Prostate gland (tissue), 2 donors: Measurements from ENCODE around the gene SERTAD4.

Experiments used
- POLR2A ChIP-seq: fragments of 450-650 bp; IDR thresholded peaks from one replicate; pipeline ENCODE4 v1.6.1; 2016; ENCODE audit warnings: antibody characterized with exemption, mild to moderate bottlenecking
- TF ChIP-seq, protein P1 (sequence below), 4 experiments: fragments of 200-600 bp in 2 of 4; fragments of 450-650 bp in 2 of 4; sonication (generic) in 2 of 4; IDR thresholded peaks; 1 replicate in 3 of 4; 2 replicates in 1 of 4; pipeline ENCODE4 v1.5.1; 2016 to 2019; ENCODE audit warnings: antibody characterized with exemption in 4 of 4, mild to moderate bottlenecking in 2 of 4, moderate library complexity in 2 of 4

DNA sequence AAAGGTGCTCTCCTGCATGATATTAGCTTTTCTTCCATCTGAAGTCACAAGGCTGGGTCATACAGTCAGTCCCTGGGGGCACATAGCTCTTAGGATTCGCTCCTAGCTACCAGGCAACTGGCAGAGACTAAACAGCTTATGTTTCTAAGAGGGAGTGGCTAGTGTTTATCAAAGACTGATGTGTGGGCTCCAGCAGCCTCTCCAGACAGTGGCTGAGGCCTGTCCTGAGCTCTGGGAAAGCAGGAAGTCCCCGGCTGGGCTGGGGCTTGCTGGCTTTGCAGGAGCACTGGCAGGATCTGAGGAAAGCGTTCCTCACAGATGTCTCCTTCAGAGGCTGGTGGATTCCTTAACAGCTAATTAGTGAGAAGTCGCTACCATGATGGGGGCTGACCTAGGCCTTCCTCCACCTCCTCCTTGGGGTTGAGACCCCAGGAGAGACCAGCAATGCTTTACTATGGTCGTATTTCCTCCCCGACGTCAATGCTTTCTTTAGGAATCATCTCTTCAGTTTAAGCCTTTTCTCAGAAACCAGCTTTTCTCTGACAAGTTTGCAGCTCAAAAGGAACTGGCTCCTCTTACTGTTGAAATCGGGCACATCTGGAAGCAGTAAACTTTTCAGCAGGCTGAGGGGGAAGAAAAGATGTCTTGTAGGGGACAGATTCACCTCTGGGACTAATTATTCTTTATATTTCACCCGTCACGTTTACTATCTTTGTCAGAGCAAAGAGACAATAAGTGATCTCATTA is 62.6 kb downstream of the SERTAD4 start:
- TF ChIP-seq POLR2A = no peak
- TF ChIP-seq, protein P1, sequence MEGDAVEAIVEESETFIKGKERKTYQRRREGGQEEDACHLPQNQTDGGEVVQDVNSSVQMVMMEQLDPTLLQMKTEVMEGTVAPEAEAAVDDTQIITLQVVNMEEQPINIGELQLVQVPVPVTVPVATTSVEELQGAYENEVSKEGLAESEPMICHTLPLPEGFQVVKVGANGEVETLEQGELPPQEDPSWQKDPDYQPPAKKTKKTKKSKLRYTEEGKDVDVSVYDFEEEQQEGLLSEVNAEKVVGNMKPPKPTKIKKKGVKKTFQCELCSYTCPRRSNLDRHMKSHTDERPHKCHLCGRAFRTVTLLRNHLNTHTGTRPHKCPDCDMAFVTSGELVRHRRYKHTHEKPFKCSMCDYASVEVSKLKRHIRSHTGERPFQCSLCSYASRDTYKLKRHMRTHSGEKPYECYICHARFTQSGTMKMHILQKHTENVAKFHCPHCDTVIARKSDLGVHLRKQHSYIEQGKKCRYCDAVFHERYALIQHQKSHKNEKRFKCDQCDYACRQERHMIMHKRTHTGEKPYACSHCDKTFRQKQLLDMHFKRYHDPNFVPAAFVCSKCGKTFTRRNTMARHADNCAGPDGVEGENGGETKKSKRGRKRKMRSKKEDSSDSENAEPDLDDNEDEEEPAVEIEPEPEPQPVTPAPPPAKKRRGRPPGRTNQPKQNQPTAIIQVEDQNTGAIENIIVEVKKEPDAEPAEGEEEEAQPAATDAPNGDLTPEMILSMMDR (IDR thresholded peaks at IDR 0.05) = no peak
